H1 (cell line): Measurements from ENCODE around the gene MYH11. TPM values are rescaled to one million over a fixed set of nuclear protein-coding genes. Genes with fewer than 3 reads are reported as not detected.

ENCODE experiments used
- CTCF ChIA-PET: fragments of 300-600 bp; sonication (Branson Sonifier 250); formaldehyde crosslinking; loops from one replicate; lab custom pipeline; 2021; ENCODE audit not compliant: partially characterized antibody; lab: Charles Lee
- POLR2A ChIA-PET: fragments of 300-600 bp; sonication (Branson Sonifier 250); formaldehyde crosslinking; loops from one replicate; lab custom pipeline; 2021; ENCODE audit warnings: inconsistent platforms; ENCODE audit not compliant: partially characterized antibody; lab: Charles Lee
- DNase-seq, 2 experiments: peaks; one replicate each; pipeline versions ENCODE4 v3.0.0 to v3.0.0-alpha.2; 2010 to 2022; ENCODE audit warnings: low spot score in 2 of 2, low read depth in 1 of 2, mixed read lengths in 1 of 2
- FAIRE-seq: peaks from 2 replicates; lab custom pipeline; 2011; peaks lifted over from hg19 to GRCh38; lab: Jason Lieb, UNC
- H2AFZ ChIP-seq: 2 replicates; pipeline ENCODE4 v1.8.1; 2012; ENCODE audit warnings: low read length, inconsistent platforms
- H2AK5ac ChIP-seq: 2 replicates; pipeline ENCODE4 v1.6.1; 2013; ENCODE audit warnings: low read depth, low read length
- H2BK120ac ChIP-seq: replicated peaks from 2 replicates; pipeline ENCODE3; 2013; ENCODE audit warnings: low read depth, low read length, inconsistent platforms
- H2BK12ac ChIP-seq: 2 replicates; pipeline ENCODE4 v1.6.1; 2013; ENCODE audit warnings: low read depth, low read length
- H2BK15ac ChIP-seq: 2 replicates; pipeline ENCODE4 v1.6.1; 2013; ENCODE audit warnings: low read length
- H2BK20ac ChIP-seq: 2 replicates; pipeline ENCODE4 v1.6.1; 2013; ENCODE audit warnings: low read length
- H2BK5ac ChIP-seq: 2 replicates; pipeline ENCODE4 v1.6.1; 2013; ENCODE audit warnings: low read depth, low read length
- H3K14ac ChIP-seq: 2 replicates; pipeline ENCODE4 v1.6.1; 2013; ENCODE audit warnings: inconsistent platforms; ENCODE audit not compliant: insufficient read length
- H3K18ac ChIP-seq: 2 replicates; pipeline ENCODE4 v1.6.1; 2013; ENCODE audit warnings: low read length; ENCODE audit errors: extremely low read depth
- H3K23ac ChIP-seq: 2 replicates; pipeline ENCODE4 v1.6.1; 2013; ENCODE audit warnings: inconsistent platforms; ENCODE audit not compliant: insufficient read length
- H3K23me2 ChIP-seq: 2 replicates; pipeline ENCODE4 v1.6.1; 2013; ENCODE audit warnings: low read depth, low read length
- H3K27ac ChIP-seq: 2 replicates; pipeline ENCODE4 v1.6.1; 2011; ENCODE audit warnings: low read depth, low read length, inconsistent platforms
- H3K27me3 ChIP-seq, 4 experiments: replicated peaks in 1 of 4; 1 replicate in 1 of 4; 2 replicates in 3 of 4; pipeline versions ENCODE4 v1.6.1 to v1.8.1; 2011 to 2013; ENCODE audit warnings: low read length in 3 of 4, mild to moderate bottlenecking in 3 of 4, inconsistent platforms in 2 of 4, mixed read lengths in 2 of 4, moderate library complexity in 1 of 4; ENCODE audit not compliant: control insufficient read depth in 3 of 4, insufficient read depth in 3 of 4; ENCODE audit errors: extremely low read depth in 1 of 4
- H3K36me3 ChIP-seq, 4 experiments: 2 replicates each; pipeline versions ENCODE4 v1.6.1 to v1.8.1; 2011 to 2013; ENCODE audit warnings: mild to moderate bottlenecking in 4 of 4, low read length in 3 of 4, moderate library complexity in 2 of 4, control low read depth in 1 of 4, inconsistent platforms in 1 of 4; ENCODE audit not compliant: insufficient read depth in 4 of 4, control insufficient read depth in 2 of 4
- H3K4ac ChIP-seq: replicated peaks from 2 replicates; pipeline ENCODE3; 2013; ENCODE audit warnings: low read length, low read depth, mixed read lengths, inconsistent platforms; ENCODE audit not compliant: insufficient read length
- H3K4me1 ChIP-seq, 4 experiments: replicated peaks in 1 of 4; 1 replicate in 1 of 4; 2 replicates in 3 of 4; pipeline versions ENCODE4 v1.6.1 to v1.8.1; 2011 to 2013; ENCODE audit warnings: low read length in 3 of 4, inconsistent platforms in 2 of 4, mixed read lengths in 1 of 4; ENCODE audit not compliant: insufficient read depth in 4 of 4, control insufficient read depth in 3 of 4
- H3K4me2 ChIP-seq, 2 experiments: 2 replicates each; pipeline versions ENCODE4 v1.6.1 to v1.8.1; 2011 to 2013; ENCODE audit warnings: low read depth in 2 of 2, low read length in 2 of 2, control low read depth in 1 of 2, inconsistent platforms in 1 of 2, mild to moderate bottlenecking in 1 of 2; ENCODE audit not compliant: insufficient read depth in 1 of 2
- H3K4me3 ChIP-seq, 4 experiments: fragments of 200-600, 300-600 bp in 1 of 4; sonication (generic), shearing (Covaris generic), sonication (Bioruptor Twin) in 1 of 4; 2 replicates each; pipeline versions ENCODE4 v1.5.1 to v1.8.1; 2011 to 2016; ENCODE audit warnings: low read length in 4 of 4, low read depth in 3 of 4, control low read depth in 2 of 4, inconsistent platforms in 2 of 4, mild to moderate bottlenecking in 2 of 4, mixed read lengths in 1 of 4, moderate library complexity in 1 of 4; ENCODE audit not compliant: insufficient read depth in 2 of 4; ENCODE audit errors: extremely low read depth in 1 of 4
- H3K56ac ChIP-seq: replicated peaks from 2 replicates; pipeline ENCODE3; 2013; ENCODE audit warnings: low read depth, mild to moderate bottlenecking, mixed read lengths, low read length, inconsistent platforms; ENCODE audit not compliant: insufficient read length
- H3K79me1 ChIP-seq: 2 replicates; pipeline ENCODE4 v1.6.1; 2013; ENCODE audit warnings: low read depth, low read length, control low read depth
- H3K79me2 ChIP-seq, 2 experiments: 2 replicates each; pipeline versions ENCODE4 v1.6.1 to v1.8.1; 2012 to 2013; ENCODE audit warnings: low read length in 2 of 2, mild to moderate bottlenecking in 2 of 2, inconsistent platforms in 1 of 2; ENCODE audit not compliant: insufficient read depth in 2 of 2, control insufficient read depth in 1 of 2
- H3K9ac ChIP-seq, 4 experiments: replicated peaks in 1 of 4; 1 replicate in 1 of 4; 2 replicates in 3 of 4; pipeline versions ENCODE4 v1.6.1 to v1.8.1; 2011 to 2013; ENCODE audit warnings: low read depth in 3 of 4, low read length in 3 of 4, control low read depth in 2 of 4, mild to moderate bottlenecking in 2 of 4, moderate library complexity in 2 of 4, inconsistent platforms in 1 of 4; ENCODE audit errors: extremely low read depth in 1 of 4
- H3K9me3 ChIP-seq, 2 experiments: 2 replicates each; pipeline versions ENCODE4 v1.6.1 to v1.8.1; 2012 to 2013; ENCODE audit warnings: mild to moderate bottlenecking in 2 of 2, moderate library complexity in 2 of 2, control low read depth in 1 of 2, inconsistent platforms in 1 of 2, low read depth in 1 of 2, low read length in 1 of 2, mixed read lengths in 1 of 2; ENCODE audit not compliant: insufficient read depth in 2 of 2
- H4K20me1 ChIP-seq, 2 experiments: replicated peaks in 1 of 2; 2 replicates each; pipeline versions ENCODE3 to v1.8.1; 2011 to 2013; ENCODE audit warnings: inconsistent platforms in 2 of 2, low read length in 2 of 2, mild to moderate bottlenecking in 1 of 2; ENCODE audit not compliant: insufficient read depth in 2 of 2, control insufficient read depth in 1 of 2
- H4K5ac ChIP-seq: 2 replicates; pipeline ENCODE4 v1.6.1; 2013; ENCODE audit warnings: low read length, low read depth, mixed read lengths, inconsistent platforms; ENCODE audit not compliant: insufficient read length
- H4K8ac ChIP-seq: 2 replicates; pipeline ENCODE4 v1.8.0; 2013; ENCODE audit warnings: mild to moderate bottlenecking, moderate library complexity, low read length, inconsistent platforms; ENCODE audit not compliant: insufficient read depth; ENCODE audit errors: extremely low read depth
- H4K91ac ChIP-seq: replicated peaks from 2 replicates; pipeline ENCODE3; 2013; ENCODE audit warnings: low read length, mixed read lengths, inconsistent platforms; ENCODE audit not compliant: insufficient read length
- BACH1 ChIP-seq: IDR thresholded peaks from 2 replicates; pipeline ENCODE4 v1.6.1; 2012; ENCODE audit warnings: low read length, improper control_type of control experiment
- CTCF ChIP-seq, 3 experiments: IDR thresholded peaks; 1 replicate in 2 of 3; 2 replicates in 1 of 3; pipeline versions ENCODE4 v1.5.1 to v1.6.1; 2011; ENCODE audit warnings: low read length in 3 of 3, mild to moderate bottlenecking in 3 of 3, inconsistent platforms in 2 of 3, low read depth in 1 of 3, moderate library complexity in 1 of 3; ENCODE audit not compliant: insufficient read depth in 1 of 3; ENCODE audit errors: control extremely low read depth in 1 of 3
- WGBS, 2 experiments: shearing (Covaris generic) in 1 of 2; methylation state at CpG; one replicate each; pipeline versions ENCODE4 v1.1.6 to v1.1.7; 2013 to 2015; ENCODE audit warnings: low lambda C conversion rate in 2 of 2, mixed read lengths in 2 of 2, inconsistent platforms in 1 of 2, low coverage in 1 of 2, missing lambda C conversion rate in 1 of 2; ENCODE audit not compliant: insufficient replicate concordance in 2 of 2, insufficient coverage in 1 of 2, insufficient read length in 1 of 2; ENCODE audit errors: extremely low coverage in 1 of 2, missing lambda C conversion rate in 1 of 2; 5-methylcytosine and 5-hydroxymethylcytosine counted together
- polyA plus RNA-seq, 7 experiments: library from polyadenylated mRNA; depleted of rRNA in 3 of 7; stranded (reverse) in 5 of 7; unstranded in 2 of 7; fragments of >200 nt in 5 of 7; fragments of 200-250 nt in 2 of 7; gene quantifications; 1 replicate in 5 of 7; 2 replicates in 1 of 7; 4 replicates in 1 of 7; pipeline versions ENCODE4 v1.2.1 to v1.2.3, GENCODE V29; 2011 to 2013; ENCODE audit warnings: missing spikeins in 2 of 7, mixed read lengths in 2 of 7
- total RNA-seq: library from RNA; stranded (reverse); fragmentation: NEBNext Ultra II Directional; extraction: Animal tissue kit (Norgen Biotek cat#: 25700); gene quantifications from 2 replicates; pipeline ENCODE4 v1.2.1, GENCODE V29; 2021

Gene MYH11
- total and polyA plus RNA-seq, 2 of the 8 experiments (the other 6 are each of a cell fraction or from before 2014, with no cell fraction given), result 0.11 to 0.78 TPM

DNA sequence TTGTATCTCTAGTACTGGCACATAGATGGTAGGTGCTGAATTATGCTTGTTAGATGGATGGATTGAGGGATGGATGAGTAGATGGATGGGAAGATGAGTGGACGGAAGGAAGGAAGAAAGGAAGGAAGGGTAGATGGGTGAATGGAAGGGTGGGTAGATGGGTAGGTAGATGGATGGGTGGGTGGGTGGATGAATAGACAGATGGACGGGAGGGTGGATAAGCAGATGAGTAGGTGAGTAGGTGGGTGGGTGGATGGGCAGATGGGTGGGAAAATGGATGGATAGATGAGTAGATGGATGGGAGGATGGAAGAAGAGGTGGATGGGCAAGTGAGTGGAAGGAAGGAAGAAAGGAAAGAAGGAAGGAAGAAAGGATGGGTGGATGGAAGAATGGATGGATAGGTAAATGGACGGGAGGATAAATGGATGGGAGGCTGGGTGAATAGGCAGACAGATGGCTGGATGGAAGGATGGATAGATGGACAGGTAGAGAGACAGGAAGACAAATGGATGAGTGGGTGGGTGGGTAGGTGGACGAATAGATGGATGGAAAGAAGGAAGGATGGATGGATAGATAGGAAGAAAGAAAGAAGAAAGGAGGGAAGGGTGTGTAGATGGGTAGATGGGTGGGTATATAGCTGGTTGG is 56.9 kb downstream of the MYH11 start:
- Histone ChIP-seq H3K18ac (no peak overlapping the region), H4K5ac (no peak overlapping the region), H2BK20ac (no peak overlapping the region), H2BK15ac (no peak overlapping the region), H2BK5ac (no peak overlapping the region), H2AFZ (no peak overlapping the region), H3K79me2 (no peaks in the 10 kb centered on the region), H3K36me3 (no peaks in the 10 kb centered on the region), H4K8ac (no peak overlapping the region), H3K9ac (no peak overlapping the region), H3K4me2 (no peak overlapping the region), H3K14ac (no peak overlapping the region), H2BK120ac (no peak overlapping the region), H4K20me1 (no peaks in the 10 kb centered on the region), H3K4ac (no peak overlapping the region), H3K27me3 (no peaks in the 10 kb centered on the region; a peak in 1 of 7 replicates), H2BK12ac (no peak overlapping the region), H3K23me2 (peaks cover 9% of the 10 kb centered on the region; the same call in 1 of the 2 replicates), H3K9me3 (0 out of 4 replicates have a peak, but pooled peaks cover 0 to 2% of the 10 kb centered on the region in 2 experiments), H3K27ac (no peak overlapping the region), H4K91ac (no peak overlapping the region), H2AK5ac (no peak overlapping the region), H3K23ac (no peak overlapping the region), H3K79me1 (no peaks in the 10 kb centered on the region), H3K4me3 (no peak overlapping the region), H3K4me1 (no peaks in the 10 kb centered on the region), H3K56ac (no peak overlapping the region)
- TF ChIP-seq CTCF (IDR thresholded peaks at IDR 0.05; ENCODE audit: control extremely low read depth in 1 of 3, insufficient read depth in 1 of 3, low read depth in 1 of 3, low read length in 3 of 3) (no peak), BACH1 (no peak)
- DNase-seq (no peak), FAIRE-seq (no peak)
- ChIA-PET CTCF (interaction anchor here (1.3 kb wide), 1 partner anchor 22 kb away, joined by 4 read pairs; no protein-coding TSS in a partner anchor), POLR2A (no interaction called here)
- 71 to 95% methylated on average over 3 to 4 of the region's 4 CpGs for WGBS, 2 experiments
